Measurements from ENCODE around the gene DMRTB1. TPM values are rescaled to one million over a fixed set of nuclear protein-coding genes. Genes with fewer than 3 reads are reported as not detected.
A peak's percentile ranks its signal among the peaks of the same experiment; 100 is the strongest.

DMRTB1 gene
- total RNA-seq, 1 experiment from 2014 or later, result not detected

GRCh38 chr1:53442299-53442698 lies 16.9 kb upstream of the DMRTB1 start (continued):
- TF ChIP-seq FOSL1 (IDR thresholded peaks at IDR 0.05; ENCODE audit: low read depth) (no peak), SP1 (IDR thresholded peaks at IDR 0.05; ENCODE audit: low read depth) (no peak), EGR1 (IDR thresholded peaks at IDR 0.05; ENCODE audit: low read depth) (no peak), EZH2phosphoT487 (IDR thresholded peaks at IDR 0.05; ENCODE audit: borderline replicate concordance) (no peak), ATF3 (IDR thresholded peaks at IDR 0.05) (no peak), ELF1 (IDR thresholded peaks at IDR 0.05; ENCODE audit: borderline replicate concordance, low read depth) (no peak), SRF (IDR thresholded peaks at IDR 0.05; ENCODE audit: low read depth) (no peak), POLR2A (IDR thresholded peaks at IDR 0.05; ENCODE audit: borderline replicate concordance, extremely low read depth, insufficient read depth, insufficient read length) (no peak)
- TF ChIP-seq, protein P1, sequence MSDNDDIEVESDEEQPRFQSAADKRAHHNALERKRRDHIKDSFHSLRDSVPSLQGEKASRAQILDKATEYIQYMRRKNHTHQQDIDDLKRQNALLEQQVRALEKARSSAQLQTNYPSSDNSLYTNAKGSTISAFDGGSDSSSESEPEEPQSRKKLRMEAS (IDR thresholded peaks at IDR 0.05), result no peak

- no peak for TF ChIP-seq CEBPB (IDR thresholded peaks at IDR 0.05; ENCODE audit: low read depth)
- intact Hi-C loops (cut with micrococcal nuclease), result no loop called here
- Histone ChIP-seq H3K79me2 (ENCODE audit: insufficient read depth, low read length) (no peaks in the 10 kb centered on the region), H3K36me3 (ENCODE audit: control insufficient read depth in 1 of 2, insufficient read depth in 2 of 2, low read length in 2 of 2) (no peaks in the 10 kb centered on the region), H3K9me2 (ENCODE audit: insufficient read depth) (no peaks in the 10 kb centered on the region), H3K4me3 (replicated peaks in 1 of 2; ENCODE audit: low read depth in 1 of 2, low read length in 2 of 2) (no peak overlapping the region), H3K4me2 (ENCODE audit: low read length) (no peak overlapping the region), H3K9me3 (ENCODE audit: control insufficient read depth in 1 of 2, insufficient read depth in 1 of 2, low read depth in 1 of 2, low read length in 2 of 2) (no peaks in the 10 kb centered on the region), H3K27ac (ENCODE audit: low read depth, low read length) (no peak overlapping the region), H3K4me1 (ENCODE audit: control insufficient read depth in 1 of 2, insufficient read depth in 2 of 2, low read length in 2 of 2) (peaks cover 0 to 14% of the 10 kb centered on the region in 2 experiments; a peak in 3 of 4 replicates), H2AFZ (ENCODE audit: low read depth, low read length, poor library complexity, severe bottlenecking) (no peak overlapping the region), H3K9ac (ENCODE audit: low read length) (no peak overlapping the region), H4K20me1 (ENCODE audit: insufficient read depth) (no peaks in the 10 kb centered on the region), H3K27me3 (ENCODE audit: insufficient read depth, low read length) (no peaks in the 10 kb centered on the region)
- no TSS peak for BruUV-seq (replicated peaks)
- ChIA-PET POLR2A (no interaction called here), RAD21 (ENCODE audit: low non-redundant PET in 1 of 2, low total read pairs in 2 of 2, uncharacterized antibody in 2 of 2, unreplicated experiment in 2 of 2) (no interaction called here), CTCF (no interaction called here)
- no peak for DNase-seq (ENCODE audit: low read depth, low spot score)
- no peak for ATAC-seq
Observed at GRCh38 chr1:53446051-53446450, 13.1 kb upstream of the DMRTB1 start.

- H3K4me1 ChIP-seq (ENCODE audit: control insufficient read depth in 1 of 2, insufficient read depth in 2 of 2, low read length in 2 of 2), result peaks cover 0 to 10% of the 10 kb centered on the region in 2 experiments; a peak in 3 of 4 replicates
- CTCF ChIA-PET, result interaction anchor here (1.4 kb wide), 1 partner anchor 9 kb away, joined by 4 read pairs; no protein-coding TSS in a partner anchor
- H3K9ac ChIP-seq (ENCODE audit: low read length), result no peak overlapping the region
- POLR2A ChIA-PET, result no interaction called here
- no TSS peak for BruUV-seq (replicated peaks)
- no peaks in the 10 kb centered on the region for H3K79me2 ChIP-seq (ENCODE audit: insufficient read depth, low read length)
- no peak overlapping the region for H3K4me2 ChIP-seq (ENCODE audit: low read length)
- no peaks in the 10 kb centered on the region for H3K36me3 ChIP-seq (ENCODE audit: control insufficient read depth in 1 of 2, insufficient read depth in 2 of 2, low read length in 2 of 2)
- intact Hi-C loops (cut with micrococcal nuclease), result no loop called here
- H3K9me2 ChIP-seq (ENCODE audit: insufficient read depth), result no peaks in the 10 kb centered on the region
- H3K27me3 ChIP-seq (ENCODE audit: insufficient read depth, low read length), result no peaks in the 10 kb centered on the region
- H3K4me3 ChIP-seq (replicated peaks in 1 of 2; ENCODE audit: low read depth in 1 of 2, low read length in 2 of 2), result no peak overlapping the region
- no peaks in the 10 kb centered on the region for H4K20me1 ChIP-seq (ENCODE audit: insufficient read depth)
- no peaks in the 10 kb centered on the region for H3K9me3 ChIP-seq (ENCODE audit: control insufficient read depth in 1 of 2, insufficient read depth in 1 of 2, low read depth in 1 of 2, low read length in 2 of 2)
- H3K27ac ChIP-seq (ENCODE audit: low read depth, low read length), result no peak overlapping the region
- peak overlapping the region; percentile 35 for H2AFZ ChIP-seq (ENCODE audit: low read depth, low read length, poor library complexity, severe bottlenecking)
- DNase-seq (ENCODE audit: low read depth, low spot score), result no peak
- ATAC-seq, result no peak
- RAD21 ChIA-PET (ENCODE audit: low non-redundant PET in 1 of 2, low total read pairs in 2 of 2, uncharacterized antibody in 2 of 2, unreplicated experiment in 2 of 2), result no interaction called here
- TF ChIP-seq CTCF (IDR thresholded peaks at IDR 0.05 in 2 of 3, conservative IDR thresholded peaks at IDR 0.05 in 1 of 3; ENCODE audit: borderline replicate concordance in 1 of 3, insufficient read depth in 1 of 3, low read depth in 2 of 3, low read length in 2 of 3) (no peak), EGR1 (IDR thresholded peaks at IDR 0.05; ENCODE audit: low read depth) (no peak), JUND (IDR thresholded peaks at IDR 0.05) (no peak), POLR2A (IDR thresholded peaks at IDR 0.05; ENCODE audit: borderline replicate concordance, extremely low read depth, insufficient read depth, insufficient read length) (no peak), ZBTB33 (IDR thresholded peaks at IDR 0.05; ENCODE audit: extremely low read depth, insufficient replicate concordance, low read length) (no peak), CEBPB (IDR thresholded peaks at IDR 0.05; ENCODE audit: low read depth) (no peak), SP1 (IDR thresholded peaks at IDR 0.05; ENCODE audit: low read depth) (no peak), YY1 (IDR thresholded peaks at IDR 0.05; ENCODE audit: extremely low read depth, insufficient replicate concordance, low read depth, low read length) (no peak)
Observed at GRCh38 chr1:53447413-53447812, 11.8 kb upstream of the DMRTB1 start.
